A673 (cell line): ENCODE data around the gene NEK3.

Source experiments
- CTCF ChIP-seq: fragments of 300-800, 200-600 bp; sonication (generic); conservative IDR thresholded peaks from 2 replicates; pipeline ENCODE4 v1.5.1; 2017; ENCODE audit warnings: low read depth, mild to moderate bottlenecking, antibody characterized with exemption, low read length, moderate library complexity, mixed read lengths
- EZH2 ChIP-seq: fragments of 200-600 bp; sonication (generic); IDR thresholded peaks from 2 replicates; pipeline ENCODE4 v1.6.1; 2017; ENCODE audit warnings: borderline replicate concordance, low read depth, mild to moderate bottlenecking, mixed read lengths, antibody characterized with exemption, low read length; ENCODE audit not compliant: poor library complexity, severe bottlenecking

GRCh38 chr13:52127378-52127777 lies 32.0 kb downstream of the NEK3 start:
- TF ChIP-seq CTCF (no peak), EZH2 (no peak)
